ENCODE data around the gene FAM219A.
A peak's percentile ranks its signal among the peaks of the same experiment; 100 is the strongest.

Gene FAM219A

GRCh38 chr9:34376596-34377403 is 81.6 kb downstream of the FAM219A start, which contains the start of gene MYORG (continued):
- no peak for TF ChIP-seq ZNF621 (tag by site-specific recombination; IDR thresholded peaks at IDR 0.05)
- 0 out of 2 replicates have a peak, but pooled peaks have one; percentile 32 for TF ChIP-seq YY2 (tag by site-specific recombination; IDR thresholded peaks at IDR 0.05)
- no peak for TF ChIP-seq ZNF837 (tag by site-specific recombination; IDR thresholded peaks at IDR 0.05)
- no peak for TF ChIP-seq ZNF114 (tag by site-specific recombination; IDR thresholded peaks at IDR 0.05)
- TF ChIP-seq ZNF280D (tag by site-specific recombination; IDR thresholded peaks at IDR 0.05) = no peak
- TF ChIP-seq ZBTB1 (tag by site-specific recombination; IDR thresholded peaks at IDR 0.05) = no peak
- TF ChIP-seq ZNF311 (tag by site-specific recombination; IDR thresholded peaks at IDR 0.05; ENCODE audit: borderline replicate concordance) = no peak
- no peak for TF ChIP-seq ZBTB44 (tag by site-specific recombination; IDR thresholded peaks at IDR 0.05)
- peak; percentile 75 for TF ChIP-seq ZEB2 (tag by site-specific recombination; IDR thresholded peaks at IDR 0.05)
- TF ChIP-seq OSR2 (tag by site-specific recombination; IDR thresholded peaks at IDR 0.05) = no peak
- no peak for TF ChIP-seq MZF1 (tag by site-specific recombination; IDR thresholded peaks at IDR 0.05; ENCODE audit: borderline replicate concordance)
- no peak for TF ChIP-seq ZNF138 (tag by site-specific recombination; IDR thresholded peaks at IDR 0.05; ENCODE audit: borderline replicate concordance)
- no peak for TF ChIP-seq HOXA7 (CRISPR knock-in tag; IDR thresholded peaks at IDR 0.05; ENCODE audit: borderline replicate concordance)
- TF ChIP-seq, protein P1, sequence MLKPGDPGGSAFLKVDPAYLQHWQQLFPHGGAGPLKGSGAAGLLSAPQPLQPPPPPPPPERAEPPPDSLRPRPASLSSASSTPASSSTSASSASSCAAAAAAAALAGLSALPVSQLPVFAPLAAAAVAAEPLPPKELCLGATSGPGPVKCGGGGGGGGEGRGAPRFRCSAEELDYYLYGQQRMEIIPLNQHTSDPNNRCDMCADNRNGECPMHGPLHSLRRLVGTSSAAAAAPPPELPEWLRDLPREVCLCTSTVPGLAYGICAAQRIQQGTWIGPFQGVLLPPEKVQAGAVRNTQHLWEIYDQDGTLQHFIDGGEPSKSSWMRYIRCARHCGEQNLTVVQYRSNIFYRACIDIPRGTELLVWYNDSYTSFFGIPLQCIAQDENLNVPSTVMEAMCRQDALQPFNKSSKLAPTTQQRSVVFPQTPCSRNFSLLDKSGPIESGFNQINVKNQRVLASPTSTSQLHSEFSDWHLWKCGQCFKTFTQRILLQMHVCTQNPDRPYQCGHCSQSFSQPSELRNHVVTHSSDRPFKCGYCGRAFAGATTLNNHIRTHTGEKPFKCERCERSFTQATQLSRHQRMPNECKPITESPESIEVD (tag by site-specific recombination; IDR thresholded peaks at IDR 0.05) = no peak
- TF ChIP-seq ZNF610 (tag by site-specific recombination; IDR thresholded peaks at IDR 0.05; ENCODE audit: borderline replicate concordance) = no peak
- no peak; the same call in 1 of the 2 replicates for TF ChIP-seq ZNF24 (tag by site-specific recombination; IDR thresholded peaks at IDR 0.05)
- TF ChIP-seq ZNF513 (tag by site-specific recombination; IDR thresholded peaks at IDR 0.05) = no peak
- TF ChIP-seq ZBTB20 (tag by site-specific recombination; IDR thresholded peaks at IDR 0.05) = peak; percentile 63
- 0 out of 2 replicates have a peak, but pooled peaks have one; percentile 16 for TF ChIP-seq SCRT2 (tag by site-specific recombination; IDR thresholded peaks at IDR 0.05)
- TF ChIP-seq ZNF391 (tag by site-specific recombination; IDR thresholded peaks at IDR 0.05; ENCODE audit: borderline replicate concordance, low read depth) = no peak
- TF ChIP-seq ZNF354C (tag by site-specific recombination; IDR thresholded peaks at IDR 0.05; ENCODE audit: borderline replicate concordance, low read depth) = no peak
- 0 out of 2 replicates have a peak, but pooled peaks have one; percentile 21 for TF ChIP-seq ZFP69B (tag by site-specific recombination; IDR thresholded peaks at IDR 0.05)
- no peak for TF ChIP-seq ZNF626 (tag by site-specific recombination; IDR thresholded peaks at IDR 0.05)
- TF ChIP-seq SP2 (tag by site-specific recombination; IDR thresholded peaks at IDR 0.05) = peak; percentile 95
- no peak for TF ChIP-seq ZNF37A (tag by site-specific recombination; IDR thresholded peaks at IDR 0.05)
- TF ChIP-seq ZNF133 (tag by site-specific recombination; IDR thresholded peaks at IDR 0.05) = no peak
- peak; percentile 60 for TF ChIP-seq ZBTB48 (tag by site-specific recombination; IDR thresholded peaks at IDR 0.05)
- TF ChIP-seq ZNF629 (tag by site-specific recombination; IDR thresholded peaks at IDR 0.05) = no peak
- no peak for TF ChIP-seq HOXD13 (CRISPR knock-in tag; IDR thresholded peaks at IDR 0.05; ENCODE audit: borderline replicate concordance)
- peak; percentile 83 for TF ChIP-seq PATZ1 (tag by site-specific recombination; IDR thresholded peaks at IDR 0.05)
- TF ChIP-seq ZNF248 (tag by site-specific recombination; IDR thresholded peaks at IDR 0.05) = no peak

All from HEK293 (cell line).